Spleen (tissue), 11 donors: ENCODE measurements around the gene C9orf153. TPM values are rescaled to one million over a fixed set of nuclear protein-coding genes. Genes with fewer than 3 reads are reported as not detected.

Experiments used
- DNase-seq: peaks from one replicate; pipeline ENCODE4 v3.0.0-alpha.2; 2020
- H3K27ac ChIP-seq, 8 donors: fragments of 200-600 bp; sonication (generic) in 7 of 8; 1 replicate in 4 of 8; 2 replicates in 4 of 8; pipeline versions ENCODE4 v1.5.0 to v1.8.0; 2016 to 2021; ENCODE audit warnings: inconsistent platforms in 4 of 8, mild to moderate bottlenecking in 4 of 8, moderate library complexity in 1 of 8
- H3K27me3 ChIP-seq, 7 donors: fragments of 200-600 bp; sonication (generic) in 6 of 7; replicated peaks in 1 of 7; 1 replicate in 4 of 7; 2 replicates in 3 of 7; pipeline versions ENCODE4 v1.5.0 to v1.8.0; 2016 to 2021; ENCODE audit warnings: inconsistent platforms in 3 of 7, mild to moderate bottlenecking in 1 of 7
- H3K36me3 ChIP-seq, 6 donors: fragments of 200-600 bp; sonication (generic) in 5 of 6; 1 replicate in 4 of 6; 2 replicates in 2 of 6; pipeline versions ENCODE4 v1.5.0 to v1.8.0; 2016 to 2021; ENCODE audit warnings: inconsistent platforms in 2 of 6
- H3K4me1 ChIP-seq, 6 donors: fragments of 200-600 bp; sonication (generic) in 5 of 6; 1 replicate in 3 of 6; 2 replicates in 3 of 6; pipeline versions ENCODE4 v1.5.0 to v1.8.0; 2016 to 2021; ENCODE audit warnings: inconsistent platforms in 3 of 6
- H3K4me3 ChIP-seq, 8 donors: fragments of 200-600 bp; sonication (generic) in 7 of 8; 1 replicate in 4 of 8; 2 replicates in 4 of 8; pipeline versions ENCODE4 v1.5.0 to v1.8.0; 2016 to 2021; ENCODE audit warnings: inconsistent platforms in 4 of 8, mild to moderate bottlenecking in 4 of 8, moderate library complexity in 2 of 8
- H3K9me3 ChIP-seq, 8 donors: fragments of 200-600 bp; sonication (generic) in 7 of 8; 1 replicate in 4 of 8; 2 replicates in 4 of 8; pipeline versions ENCODE4 v1.5.0 to v1.8.0; 2016 to 2021; ENCODE audit warnings: inconsistent platforms in 4 of 8
- POLR2A ChIP-seq, 3 donors: fragments of 450-650 bp; IDR thresholded peaks; one replicate each; pipeline ENCODE4 v1.5.1; 2017; ENCODE audit warnings: antibody characterized with exemption in 3 of 3, mild to moderate bottlenecking in 1 of 3
- POLR2AphosphoS5 ChIP-seq, 3 donors: sonication (generic); formaldehyde crosslinking; IDR thresholded peaks; one replicate each; pipeline ENCODE4 v1.5.1; 2017; ENCODE audit warnings: antibody characterized with exemption in 3 of 3
- WGBS, 5 donors: extraction: QIAGEN DNeasy Blood & Tissue Kit in 3 of 5; methylation state at CpG; one replicate each; pipeline versions ENCODE4 v1.1.5 to v1.1.7; 2013 to 2018; 5-methylcytosine and 5-hydroxymethylcytosine counted together
- intact Hi-C: fragments of 100-400 bp; cut with DNase I; formaldehyde crosslinking; loops from one replicate; pipeline ENCODE4 v1.15.0; 2023; ENCODE audit warnings: low total_unique reads
- polyA plus RNA-seq, 3 donors: library from polyadenylated mRNA; stranded (reverse); fragments of 200-250 nt; gene quantifications; one replicate each; pipeline ENCODE4 v1.2.1, GENCODE V29; 2013
- total RNA-seq, 7 donors: library from RNA; depleted of rRNA in 3 of 7; stranded (reverse); fragments of >200 nt in 3 of 7; fragmentation: NEBNext Ultra II Directional in 4 of 7; extraction: Animal tissue kit (Norgen Biotek cat#: 25700) in 4 of 7; gene quantifications; one replicate each; pipeline versions ENCODE4 v1.1.0 to v1.2.1, GENCODE V29; 2016 to 2021
- TF ChIP-seq, protein P1 (sequence below), 11 experiments: fragments of 200-600 bp in 7 of 11; fragments of 450-650 bp in 4 of 11; sonication (generic) in 4 of 11; IDR thresholded peaks in 8 of 11; conservative IDR thresholded peaks in 3 of 11; 1 replicate in 7 of 11; 2 replicates in 4 of 11; pipeline versions ENCODE4 v1.4.0 to v1.8.0; 2016 to 2021; ENCODE audit warnings: antibody characterized with exemption in 11 of 11, inconsistent platforms in 4 of 11, mild to moderate bottlenecking in 1 of 11
- donor health status: healthy with polysubstance abuse.
- donor health status: DM: no; HTN: no; CAD: no; lungs with moderate emphysema.
- donor health status: DM: no; HTN: no; CAD: no.
- donor health status: Bipolar disorder and iron deficiency.
- donor health status: healthy.
- donor health status: DM: no; HTN: no; CAD: no.
- donor health status: DM: yes; HTN: yes; CAD: no.

C9orf153 gene
- total and polyA plus RNA-seq, 10 donors: 0.13 to 1.9 (median 0.43) TPM

GRCh38 chr9:86177995-86178394, 81.5 kb downstream of the C9orf153 start:
- H3K4me3 ChIP-seq: no peak overlapping the region
- H3K9me3 ChIP-seq: no peaks in the 10 kb centered on the region
- H3K4me1 ChIP-seq: peaks cover 0 to 4% (median 0%) of the 10 kb centered on the region in 6 donors
- no peak for TF ChIP-seq POLR2A (IDR thresholded peaks at IDR 0.05)
- TF ChIP-seq, protein P1, sequence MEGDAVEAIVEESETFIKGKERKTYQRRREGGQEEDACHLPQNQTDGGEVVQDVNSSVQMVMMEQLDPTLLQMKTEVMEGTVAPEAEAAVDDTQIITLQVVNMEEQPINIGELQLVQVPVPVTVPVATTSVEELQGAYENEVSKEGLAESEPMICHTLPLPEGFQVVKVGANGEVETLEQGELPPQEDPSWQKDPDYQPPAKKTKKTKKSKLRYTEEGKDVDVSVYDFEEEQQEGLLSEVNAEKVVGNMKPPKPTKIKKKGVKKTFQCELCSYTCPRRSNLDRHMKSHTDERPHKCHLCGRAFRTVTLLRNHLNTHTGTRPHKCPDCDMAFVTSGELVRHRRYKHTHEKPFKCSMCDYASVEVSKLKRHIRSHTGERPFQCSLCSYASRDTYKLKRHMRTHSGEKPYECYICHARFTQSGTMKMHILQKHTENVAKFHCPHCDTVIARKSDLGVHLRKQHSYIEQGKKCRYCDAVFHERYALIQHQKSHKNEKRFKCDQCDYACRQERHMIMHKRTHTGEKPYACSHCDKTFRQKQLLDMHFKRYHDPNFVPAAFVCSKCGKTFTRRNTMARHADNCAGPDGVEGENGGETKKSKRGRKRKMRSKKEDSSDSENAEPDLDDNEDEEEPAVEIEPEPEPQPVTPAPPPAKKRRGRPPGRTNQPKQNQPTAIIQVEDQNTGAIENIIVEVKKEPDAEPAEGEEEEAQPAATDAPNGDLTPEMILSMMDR (IDR thresholded peaks at IDR 0.05 in 8 of 11, conservative IDR thresholded peaks at IDR 0.05 in 3 of 11): no peak
- TF ChIP-seq POLR2AphosphoS5 (IDR thresholded peaks at IDR 0.05): no peak
- no peak for DNase-seq
- no peaks in the 10 kb centered on the region for H3K36me3 ChIP-seq
- H3K27ac ChIP-seq: no peak overlapping the region
- no peaks in the 10 kb centered on the region for H3K27me3 ChIP-seq
- intact Hi-C loops: no loop called here
- WGBS, 5 donors: 62 to 88% (median 80%) methylated on average over 1 of the region's 1 CpG

- peaks cover 0 to 4% (median 0%) of the 10 kb centered on the region in 6 donors for H3K4me1 ChIP-seq
Observed at GRCh38 chr9:86176468-86176867, 83.0 kb downstream of the C9orf153 start.

DNA sequence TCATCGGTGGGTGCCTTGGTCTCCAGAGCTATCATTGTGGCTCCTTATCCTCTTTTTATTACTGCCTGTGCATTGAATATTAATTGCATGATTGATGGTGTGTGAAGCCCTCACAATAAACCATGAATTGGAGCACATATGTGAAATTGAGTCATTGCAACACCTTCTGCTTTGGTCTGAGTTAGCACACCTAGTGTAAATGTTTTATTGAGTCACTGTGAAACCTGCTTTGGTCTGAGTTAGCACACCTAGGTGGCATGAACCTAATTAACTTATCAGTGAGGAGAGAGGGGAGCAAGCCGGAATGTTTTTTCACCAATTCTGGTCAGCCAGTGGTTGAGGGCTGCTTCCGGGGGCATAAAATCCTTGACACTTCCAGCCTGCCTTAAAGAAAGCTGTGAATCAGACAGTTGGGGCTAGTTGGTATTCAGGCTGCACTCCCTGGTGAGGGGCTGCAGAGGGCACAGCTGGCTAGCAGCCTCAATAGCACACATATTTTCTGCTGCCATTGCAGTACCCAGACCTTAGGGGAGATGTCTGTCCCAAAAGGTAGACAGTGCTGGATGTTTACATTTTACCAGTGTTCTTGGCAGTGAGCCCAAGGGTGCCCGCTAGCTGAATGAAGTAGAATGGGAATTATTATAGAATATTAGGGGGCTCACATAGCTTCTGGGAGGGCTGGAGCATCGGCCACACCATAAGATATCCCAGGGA, 83.6 kb downstream of the C9orf153 start:
- TF ChIP-seq POLR2A (IDR thresholded peaks at IDR 0.05) (no peak), POLR2AphosphoS5 (IDR thresholded peaks at IDR 0.05) (no peak)
- TF ChIP-seq, protein P1 (IDR thresholded peaks at IDR 0.05 in 8 of 11, conservative IDR thresholded peaks at IDR 0.05 in 3 of 11): no peak

More at GRCh38 chr9:86176468-86176867, 83.0 kb downstream of the C9orf153 start:
- intact Hi-C loops: no loop called here
- DNase-seq: no peak
- Histone ChIP-seq H3K9me3 (no peaks in the 10 kb centered on the region), H3K36me3 (no peaks in the 10 kb centered on the region), H3K27ac (no peak overlapping the region), H3K4me3 (no peak overlapping the region), H3K27me3 (no peaks in the 10 kb centered on the region)
- 65 to 83% (median 67%) methylated on average over 3 to 5 of the region's 5 CpGs for WGBS, 5 donors
- TF ChIP-seq POLR2AphosphoS5 (IDR thresholded peaks at IDR 0.05): peak in 1 of 3 donors; percentile 69
- TF ChIP-seq POLR2A (IDR thresholded peaks at IDR 0.05): no peak
- TF ChIP-seq, protein P1 (IDR thresholded peaks at IDR 0.05 in 8 of 11, conservative IDR thresholded peaks at IDR 0.05 in 3 of 11): no peak

DNA sequence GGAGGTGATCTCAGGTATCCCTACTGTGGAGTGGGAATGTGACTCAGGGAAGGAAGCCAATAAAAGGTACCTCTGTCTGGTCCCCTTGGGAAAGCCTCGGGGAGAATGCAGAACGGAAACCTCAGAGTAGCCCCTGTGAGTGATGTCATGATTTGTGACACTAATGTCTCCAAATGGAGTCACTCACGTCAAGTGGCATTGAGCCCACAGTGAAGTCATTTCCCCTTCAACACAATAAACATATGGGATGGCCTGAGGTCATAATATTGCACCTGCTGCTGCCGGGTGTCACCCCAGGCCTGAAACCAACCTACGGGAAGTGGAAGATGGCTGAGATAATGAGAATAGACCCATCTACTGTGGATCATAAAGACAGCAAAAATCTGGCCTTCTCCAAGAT, 84.2 kb downstream of the C9orf153 start:
- Histone ChIP-seq H3K4me3 (no peak overlapping the region), H3K27me3 (no peaks in the 10 kb centered on the region), H3K27ac (no peak overlapping the region), H3K36me3 (no peaks in the 10 kb centered on the region), H3K9me3 (no peaks in the 10 kb centered on the region), H3K4me1 (peaks cover 0 to 4% (median 0%) of the 10 kb centered on the region in 6 donors)
- intact Hi-C loops: no loop called here
- no peak for TF ChIP-seq POLR2AphosphoS5 (IDR thresholded peaks at IDR 0.05)
- TF ChIP-seq POLR2A (IDR thresholded peaks at IDR 0.05): no peak
- TF ChIP-seq, protein P1 (IDR thresholded peaks at IDR 0.05 in 8 of 11, conservative IDR thresholded peaks at IDR 0.05 in 3 of 11): no peak
- no peak for DNase-seq
- WGBS, 5 donors: 65 to 89% (median 75%) methylated on average over 3 to 5 of the region's 5 CpGs

More for the DNA sequence above, 83.6 kb downstream of the C9orf153 start:
- H3K4me1 ChIP-seq: peaks cover 0 to 4% (median 0%) of the 10 kb centered on the region in 6 donors
- WGBS, 5 donors: 74 to 85% (median 80%) methylated on average over 5 of the region's 5 CpGs
- no peaks in the 10 kb centered on the region for H3K27me3 ChIP-seq
- no peaks in the 10 kb centered on the region for H3K9me3 ChIP-seq
- intact Hi-C loops: no loop called here
- no peak overlapping the region for H3K4me3 ChIP-seq
- no peaks in the 10 kb centered on the region for H3K36me3 ChIP-seq
- H3K27ac ChIP-seq: no peak overlapping the region
- no peak for DNase-seq
